K562 (cell line): Measurements from ENCODE around the gene TFE3. TPM values are rescaled to one million over a fixed set of nuclear protein-coding genes. Genes with fewer than 3 reads are reported as not detected.

ENCODE experiments used
- ARID2 ChIP-seq: fragments of 450-650 bp; IDR thresholded peaks from 2 replicates; pipeline ENCODE4 v1.6.1; 2017; ENCODE audit warnings: antibody characterized with exemption, mild to moderate bottlenecking
- CTBP1 ChIP-seq: fragments of 450-650 bp; IDR thresholded peaks from 2 replicates; pipeline ENCODE4 v1.6.1; 2016; ENCODE audit warnings: borderline replicate concordance
- EHMT2 ChIP-seq: fragments of 450-650 bp; IDR thresholded peaks from 2 replicates; pipeline ENCODE4 v1.6.1; 2018; ENCODE audit warnings: antibody characterized with exemption
- FOXJ3 ChIP-seq: sonication (generic); formaldehyde crosslinking; IDR thresholded peaks from 2 replicates; pipeline ENCODE4 v1.4.0; 2020; ENCODE audit warnings: mild to moderate bottlenecking, missing genetic modification reagents
- HLTF ChIP-seq: fragments of 450-650 bp; IDR thresholded peaks from 2 replicates; pipeline ENCODE4 v1.6.1; 2016
- KLF6 ChIP-seq: fragments of 250-450 bp; sonication (Bioruptor Pico); IDR thresholded peaks from 2 replicates; pipeline ENCODE4 v1.4.0; 2020; ENCODE audit warnings: mild to moderate bottlenecking, moderate library complexity, borderline replicate concordance
- U2AF2 ChIP-seq: fragments of 200-400 bp; formaldehyde crosslinking; optimal IDR thresholded peaks from 2 replicates; pipeline ENCODE3; 2017; ENCODE audit warnings: low read depth, mild to moderate bottlenecking, low read length
- WHSC1 ChIP-seq: IDR thresholded peaks from one replicate; pipeline ENCODE4 v1.6.1; 2012; ENCODE audit warnings: low read length, control low read depth, inconsistent platforms
- ZNF274 ChIP-seq: IDR thresholded peaks from 2 replicates; pipeline ENCODE4 v1.6.1; 2011; ENCODE audit warnings: low read depth, mild to moderate bottlenecking, low read length, moderate library complexity, borderline replicate concordance
- polyA plus RNA-seq, 8 experiments: library from polyadenylated mRNA; depleted of rRNA in 4 of 8; stranded (reverse) in 5 of 8; unstranded in 3 of 8; fragments of >200 nt; fragmentation: Nextera tagmentation in 2 of 8; fragmentation: Illumina TruSeq in 1 of 8; extraction: Ambion mirVana in 2 of 8; extraction: Trizol in 1 of 8; gene quantifications; 2 replicates each; pipeline versions ENCODE4 v1.2.1 to v1.2.3, GENCODE V29; 2011 to 2014; ENCODE audit warnings: inconsistent platforms in 1 of 8, missing spikeins in 1 of 8
- total RNA-seq, 7 experiments: library from RNA; depleted of rRNA in 6 of 7; stranded (reverse); fragments of >200 nt in 6 of 7; fragmentation: Illumina TruSeq in 2 of 7; extraction: Trizol in 2 of 7; gene quantifications; 2 replicates each; pipeline versions ENCODE4 v1.2.1 to v1.2.3, GENCODE V29; 2011 to 2021; ENCODE audit warnings: low replicate concordance in 1 of 7
- TF ChIP-seq, protein P1 (sequence below): sonication (generic); formaldehyde crosslinking; IDR thresholded peaks from 2 replicates; pipeline ENCODE4 v1.8.1; 2023; ENCODE audit warnings: mild to moderate bottlenecking, missing genetic modification reagents, moderate library complexity
- TF ChIP-seq, protein P2 (sequence below): fragments of 250-450 bp; sonication (Bioruptor Pico); IDR thresholded peaks from 2 replicates; pipeline ENCODE4 v1.4.0; 2020
- TF ChIP-seq, protein P3 (sequence below): sonication (generic); formaldehyde crosslinking; IDR thresholded peaks from 2 replicates; pipeline ENCODE4 v1.8.0; 2022; ENCODE audit warnings: missing genetic modification reagents, mild to moderate bottlenecking, borderline replicate concordance
- TF ChIP-seq, protein P4 (sequence below): sonication (generic); formaldehyde crosslinking; IDR thresholded peaks from 2 replicates; pipeline ENCODE4 v1.8.0; 2022; ENCODE audit warnings: mild to moderate bottlenecking, missing genetic modification reagents
- TF ChIP-seq, protein P5 (sequence below): IDR thresholded peaks from 2 replicates; pipeline ENCODE4 v1.6.1; 2016; ENCODE audit warnings: missing genetic modification characterization, missing compliant biosample characterization
- TF ChIP-seq, protein P6 (sequence below): fragments of 450-650 bp; IDR thresholded peaks from one replicate; pipeline ENCODE4 v1.6.1; 2018; ENCODE audit warnings: mild to moderate bottlenecking, moderate library complexity; ENCODE audit not compliant: partially characterized antibody

The TFE3 gene
- total and polyA plus RNA-seq, 9 of the 15 experiments (the other 6 are each of a cell fraction or from before 2014, with no cell fraction given), result 1.9 to 20.3 (median 11.9) TPM

DNA sequence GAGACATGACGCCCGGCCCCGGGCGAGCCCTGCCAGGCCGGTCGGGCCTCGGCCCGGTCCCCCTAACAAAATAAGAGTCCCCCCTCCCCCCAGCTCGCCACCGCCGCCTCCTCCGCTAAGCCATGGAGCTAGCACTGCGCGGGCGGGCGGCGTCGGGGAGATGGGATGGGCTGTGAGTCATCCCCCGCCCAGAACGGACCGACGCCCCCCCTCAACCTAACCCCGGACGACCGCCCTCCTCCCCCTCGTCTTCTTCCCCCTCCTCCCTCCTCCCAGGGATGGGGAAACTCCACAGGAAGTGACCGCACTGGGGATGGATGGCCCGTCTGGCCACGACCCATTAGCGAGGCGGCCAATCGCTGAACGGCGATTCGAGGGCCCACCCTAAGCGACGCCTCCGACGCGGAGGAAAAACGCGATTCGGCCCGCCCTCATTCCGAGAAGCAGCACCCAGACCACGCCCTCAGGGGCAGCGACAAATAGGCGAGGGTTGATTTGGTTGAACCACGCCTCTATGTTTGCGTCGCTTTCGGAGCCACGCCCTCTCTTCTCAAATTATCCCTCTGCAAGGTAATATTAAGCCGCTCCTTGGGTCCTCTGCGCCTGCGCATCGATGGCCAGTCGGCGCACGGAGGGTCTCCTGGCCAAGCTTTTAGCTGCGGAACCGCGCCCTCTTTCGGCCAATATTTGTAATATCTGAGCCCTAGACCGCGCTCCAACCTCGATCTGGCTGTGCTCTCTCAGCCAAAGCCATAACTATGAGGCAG, at the start of gene TFE3 (continued):
- TF ChIP-seq, protein P1, sequence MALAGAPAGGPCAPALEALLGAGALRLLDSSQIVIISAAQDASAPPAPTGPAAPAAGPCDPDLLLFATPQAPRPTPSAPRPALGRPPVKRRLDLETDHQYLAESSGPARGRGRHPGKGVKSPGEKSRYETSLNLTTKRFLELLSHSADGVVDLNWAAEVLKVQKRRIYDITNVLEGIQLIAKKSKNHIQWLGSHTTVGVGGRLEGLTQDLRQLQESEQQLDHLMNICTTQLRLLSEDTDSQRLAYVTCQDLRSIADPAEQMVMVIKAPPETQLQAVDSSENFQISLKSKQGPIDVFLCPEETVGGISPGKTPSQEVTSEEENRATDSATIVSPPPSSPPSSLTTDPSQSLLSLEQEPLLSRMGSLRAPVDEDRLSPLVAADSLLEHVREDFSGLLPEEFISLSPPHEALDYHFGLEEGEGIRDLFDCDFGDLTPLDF (CRISPR knock-in tag), result no peak
- no peak for TF ChIP-seq ARID2
- no peak for TF ChIP-seq KLF6 (CRISPR knock-in tag)
- TF ChIP-seq, protein P2, sequence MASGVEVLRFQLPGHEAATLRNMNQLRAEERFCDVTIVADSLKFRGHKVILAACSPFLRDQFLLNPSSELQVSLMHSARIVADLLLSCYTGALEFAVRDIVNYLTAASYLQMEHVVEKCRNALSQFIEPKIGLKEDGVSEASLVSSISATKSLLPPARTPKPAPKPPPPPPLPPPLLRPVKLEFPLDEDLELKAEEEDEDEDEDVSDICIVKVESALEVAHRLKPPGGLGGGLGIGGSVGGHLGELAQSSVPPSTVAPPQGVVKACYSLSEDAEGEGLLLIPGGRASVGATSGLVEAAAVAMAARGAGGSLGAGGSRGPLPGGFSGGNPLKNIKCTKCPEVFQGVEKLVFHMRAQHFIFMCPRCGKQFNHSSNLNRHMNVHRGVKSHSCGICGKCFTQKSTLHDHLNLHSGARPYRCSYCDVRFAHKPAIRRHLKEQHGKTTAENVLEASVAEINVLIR (CRISPR knock-in tag), result no peak
- TF ChIP-seq HLTF, result no peak
- TF ChIP-seq, protein P3, sequence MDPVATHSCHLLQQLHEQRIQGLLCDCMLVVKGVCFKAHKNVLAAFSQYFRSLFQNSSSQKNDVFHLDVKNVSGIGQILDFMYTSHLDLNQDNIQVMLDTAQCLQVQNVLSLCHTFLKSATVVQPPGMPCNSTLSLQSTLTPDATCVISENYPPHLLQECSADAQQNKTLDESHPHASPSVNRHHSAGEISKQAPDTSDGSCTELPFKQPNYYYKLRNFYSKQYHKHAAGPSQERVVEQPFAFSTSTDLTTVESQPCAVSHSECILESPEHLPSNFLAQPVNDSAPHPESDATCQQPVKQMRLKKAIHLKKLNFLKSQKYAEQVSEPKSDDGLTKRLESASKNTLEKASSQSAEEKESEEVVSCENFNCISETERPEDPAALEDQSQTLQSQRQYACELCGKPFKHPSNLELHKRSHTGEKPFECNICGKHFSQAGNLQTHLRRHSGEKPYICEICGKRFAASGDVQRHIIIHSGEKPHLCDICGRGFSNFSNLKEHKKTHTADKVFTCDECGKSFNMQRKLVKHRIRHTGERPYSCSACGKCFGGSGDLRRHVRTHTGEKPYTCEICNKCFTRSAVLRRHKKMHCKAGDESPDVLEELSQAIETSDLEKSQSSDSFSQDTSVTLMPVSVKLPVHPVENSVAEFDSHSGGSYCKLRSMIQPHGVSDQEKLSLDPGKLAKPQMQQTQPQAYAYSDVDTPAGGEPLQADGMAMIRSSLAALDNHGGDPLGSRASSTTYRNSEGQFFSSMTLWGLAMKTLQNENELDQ (CRISPR knock-in tag), result no peak
- TF ChIP-seq CTBP1, result peak; percentile 20; the same call in 1 of the 2 replicates
- TF ChIP-seq ZNF274, result no peak
- TF ChIP-seq, protein P4, sequence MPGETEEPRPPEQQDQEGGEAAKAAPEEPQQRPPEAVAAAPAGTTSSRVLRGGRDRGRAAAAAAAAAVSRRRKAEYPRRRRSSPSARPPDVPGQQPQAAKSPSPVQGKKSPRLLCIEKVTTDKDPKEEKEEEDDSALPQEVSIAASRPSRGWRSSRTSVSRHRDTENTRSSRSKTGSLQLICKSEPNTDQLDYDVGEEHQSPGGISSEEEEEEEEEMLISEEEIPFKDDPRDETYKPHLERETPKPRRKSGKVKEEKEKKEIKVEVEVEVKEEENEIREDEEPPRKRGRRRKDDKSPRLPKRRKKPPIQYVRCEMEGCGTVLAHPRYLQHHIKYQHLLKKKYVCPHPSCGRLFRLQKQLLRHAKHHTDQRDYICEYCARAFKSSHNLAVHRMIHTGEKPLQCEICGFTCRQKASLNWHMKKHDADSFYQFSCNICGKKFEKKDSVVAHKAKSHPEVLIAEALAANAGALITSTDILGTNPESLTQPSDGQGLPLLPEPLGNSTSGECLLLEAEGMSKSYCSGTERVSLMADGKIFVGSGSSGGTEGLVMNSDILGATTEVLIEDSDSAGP, result no peak
- TF ChIP-seq U2AF2, result no peak
- TF ChIP-seq, protein P5, sequence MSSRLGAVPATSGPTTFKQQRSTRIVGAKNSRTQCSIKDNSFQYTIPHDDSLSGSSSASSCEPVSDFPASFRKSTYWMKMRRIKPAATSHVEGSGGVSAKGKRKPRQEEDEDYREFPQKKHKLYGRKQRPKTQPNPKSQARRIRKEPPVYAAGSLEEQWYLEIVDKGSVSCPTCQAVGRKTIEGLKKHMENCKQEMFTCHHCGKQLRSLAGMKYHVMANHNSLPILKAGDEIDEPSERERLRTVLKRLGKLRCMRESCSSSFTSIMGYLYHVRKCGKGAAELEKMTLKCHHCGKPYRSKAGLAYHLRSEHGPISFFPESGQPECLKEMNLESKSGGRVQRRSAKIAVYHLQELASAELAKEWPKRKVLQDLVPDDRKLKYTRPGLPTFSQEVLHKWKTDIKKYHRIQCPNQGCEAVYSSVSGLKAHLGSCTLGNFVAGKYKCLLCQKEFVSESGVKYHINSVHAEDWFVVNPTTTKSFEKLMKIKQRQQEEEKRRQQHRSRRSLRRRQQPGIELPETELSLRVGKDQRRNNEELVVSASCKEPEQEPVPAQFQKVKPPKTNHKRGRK (tag), result no peak
- TF ChIP-seq, protein P6, sequence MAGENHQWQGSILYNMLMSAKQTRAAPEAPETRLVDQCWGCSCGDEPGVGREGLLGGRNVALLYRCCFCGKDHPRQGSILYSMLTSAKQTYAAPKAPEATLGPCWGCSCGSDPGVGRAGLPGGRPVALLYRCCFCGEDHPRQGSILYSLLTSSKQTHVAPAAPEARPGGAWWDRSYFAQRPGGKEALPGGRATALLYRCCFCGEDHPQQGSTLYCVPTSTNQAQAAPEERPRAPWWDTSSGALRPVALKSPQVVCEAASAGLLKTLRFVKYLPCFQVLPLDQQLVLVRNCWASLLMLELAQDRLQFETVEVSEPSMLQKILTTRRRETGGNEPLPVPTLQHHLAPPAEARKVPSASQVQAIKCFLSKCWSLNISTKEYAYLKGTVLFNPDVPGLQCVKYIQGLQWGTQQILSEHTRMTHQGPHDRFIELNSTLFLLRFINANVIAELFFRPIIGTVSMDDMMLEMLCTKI, result no peak
- TF ChIP-seq WHSC1, result no peak
- no peak for TF ChIP-seq EHMT2
- no peak for TF ChIP-seq FOXJ3 (CRISPR knock-in tag)
